Measurements from ENCODE around the gene AUH.

GRCh38 chr9:91208419-91208745 is 153.3 kb downstream of the AUH start:
- TF ChIP-seq, protein P1, sequence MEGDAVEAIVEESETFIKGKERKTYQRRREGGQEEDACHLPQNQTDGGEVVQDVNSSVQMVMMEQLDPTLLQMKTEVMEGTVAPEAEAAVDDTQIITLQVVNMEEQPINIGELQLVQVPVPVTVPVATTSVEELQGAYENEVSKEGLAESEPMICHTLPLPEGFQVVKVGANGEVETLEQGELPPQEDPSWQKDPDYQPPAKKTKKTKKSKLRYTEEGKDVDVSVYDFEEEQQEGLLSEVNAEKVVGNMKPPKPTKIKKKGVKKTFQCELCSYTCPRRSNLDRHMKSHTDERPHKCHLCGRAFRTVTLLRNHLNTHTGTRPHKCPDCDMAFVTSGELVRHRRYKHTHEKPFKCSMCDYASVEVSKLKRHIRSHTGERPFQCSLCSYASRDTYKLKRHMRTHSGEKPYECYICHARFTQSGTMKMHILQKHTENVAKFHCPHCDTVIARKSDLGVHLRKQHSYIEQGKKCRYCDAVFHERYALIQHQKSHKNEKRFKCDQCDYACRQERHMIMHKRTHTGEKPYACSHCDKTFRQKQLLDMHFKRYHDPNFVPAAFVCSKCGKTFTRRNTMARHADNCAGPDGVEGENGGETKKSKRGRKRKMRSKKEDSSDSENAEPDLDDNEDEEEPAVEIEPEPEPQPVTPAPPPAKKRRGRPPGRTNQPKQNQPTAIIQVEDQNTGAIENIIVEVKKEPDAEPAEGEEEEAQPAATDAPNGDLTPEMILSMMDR (IDR thresholded peaks at IDR 0.05): no peak
- TF ChIP-seq POLR2A (IDR thresholded peaks at IDR 0.05): no peak

Data from esophagus squamous epithelium (tissue), 4 donors.